Progenitor cell of endocrine pancreas (in vitro differentiated cells): ENCODE measurements around the gene PDCD5. TPM values are rescaled to one million over a fixed set of nuclear protein-coding genes. Genes with fewer than 3 reads are reported as not detected.

Experiments used
- DNase-seq: peaks from one replicate; pipeline ENCODE4 v3.0.0; 2021; ENCODE audit warnings: low spot score; ENCODE audit not compliant: unreplicated experiment
- H3K27ac Mint-ChIP-seq: 2 replicates; pipeline ENCODE4 v1.8.0; 2021; ENCODE audit warnings: mild to moderate bottlenecking, moderate library complexity, mixed read lengths
- H3K27me3 Mint-ChIP-seq: 2 replicates; pipeline ENCODE4 v1.8.0; 2021; ENCODE audit warnings: mixed read lengths
- H3K36me3 Mint-ChIP-seq: 2 replicates; pipeline ENCODE4 v1.8.0; 2022; ENCODE audit warnings: mixed read lengths; ENCODE audit not compliant: insufficient read depth
- H3K4me1 Mint-ChIP-seq: 2 replicates; pipeline ENCODE4 v1.8.0; 2021; ENCODE audit warnings: low read depth, mixed read lengths
- H3K4me3 Mint-ChIP-seq: 2 replicates; pipeline ENCODE4 v1.8.0; 2021; ENCODE audit warnings: low read depth, mild to moderate bottlenecking, moderate library complexity, mixed read lengths
- H3K9me3 Mint-ChIP-seq: 2 replicates; pipeline ENCODE4 v1.8.0; 2021; ENCODE audit warnings: low read depth, mixed read lengths
- total RNA-seq: library from RNA; stranded (reverse); gene quantifications from 2 replicates; pipeline ENCODE4 v1.2.1, GENCODE V29; 2021
- TF ChIP-seq, protein P1 (sequence below): fragments of 200-600 bp; sonication (generic); IDR thresholded peaks from one replicate; pipeline ENCODE4 v1.5.0; 2021; ENCODE audit warnings: antibody characterized with exemption, mild to moderate bottlenecking; ENCODE audit not compliant: unreplicated experiment

PDCD5 gene
- total RNA-seq, 1 donor from 2014 or later: 106 TPM

GRCh38 chr19:32615569-32615968 is 34.6 kb downstream of the PDCD5 start:
- H3K4me3 Mint-ChIP-seq: no peak overlapping the region
- H3K36me3 Mint-ChIP-seq: peaks cover 39% of the 10 kb centered on the region
- peaks cover 3% of the 10 kb centered on the region for H3K9me3 Mint-ChIP-seq
- no peaks in the 10 kb centered on the region for H3K4me1 Mint-ChIP-seq
- TF ChIP-seq, protein P1, sequence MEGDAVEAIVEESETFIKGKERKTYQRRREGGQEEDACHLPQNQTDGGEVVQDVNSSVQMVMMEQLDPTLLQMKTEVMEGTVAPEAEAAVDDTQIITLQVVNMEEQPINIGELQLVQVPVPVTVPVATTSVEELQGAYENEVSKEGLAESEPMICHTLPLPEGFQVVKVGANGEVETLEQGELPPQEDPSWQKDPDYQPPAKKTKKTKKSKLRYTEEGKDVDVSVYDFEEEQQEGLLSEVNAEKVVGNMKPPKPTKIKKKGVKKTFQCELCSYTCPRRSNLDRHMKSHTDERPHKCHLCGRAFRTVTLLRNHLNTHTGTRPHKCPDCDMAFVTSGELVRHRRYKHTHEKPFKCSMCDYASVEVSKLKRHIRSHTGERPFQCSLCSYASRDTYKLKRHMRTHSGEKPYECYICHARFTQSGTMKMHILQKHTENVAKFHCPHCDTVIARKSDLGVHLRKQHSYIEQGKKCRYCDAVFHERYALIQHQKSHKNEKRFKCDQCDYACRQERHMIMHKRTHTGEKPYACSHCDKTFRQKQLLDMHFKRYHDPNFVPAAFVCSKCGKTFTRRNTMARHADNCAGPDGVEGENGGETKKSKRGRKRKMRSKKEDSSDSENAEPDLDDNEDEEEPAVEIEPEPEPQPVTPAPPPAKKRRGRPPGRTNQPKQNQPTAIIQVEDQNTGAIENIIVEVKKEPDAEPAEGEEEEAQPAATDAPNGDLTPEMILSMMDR: no peak
- H3K27ac Mint-ChIP-seq: no peak overlapping the region
- no peak for DNase-seq
- H3K27me3 Mint-ChIP-seq: no peaks in the 10 kb centered on the region

- Mint-ChIP-seq H3K4me3 (no peak overlapping the region), H3K27ac (no peak overlapping the region), H3K36me3 (peaks cover 29% of the 10 kb centered on the region)
Measured at GRCh38 chr19:32619051-32619685, 38.2 kb downstream of the PDCD5 start.

DNA sequence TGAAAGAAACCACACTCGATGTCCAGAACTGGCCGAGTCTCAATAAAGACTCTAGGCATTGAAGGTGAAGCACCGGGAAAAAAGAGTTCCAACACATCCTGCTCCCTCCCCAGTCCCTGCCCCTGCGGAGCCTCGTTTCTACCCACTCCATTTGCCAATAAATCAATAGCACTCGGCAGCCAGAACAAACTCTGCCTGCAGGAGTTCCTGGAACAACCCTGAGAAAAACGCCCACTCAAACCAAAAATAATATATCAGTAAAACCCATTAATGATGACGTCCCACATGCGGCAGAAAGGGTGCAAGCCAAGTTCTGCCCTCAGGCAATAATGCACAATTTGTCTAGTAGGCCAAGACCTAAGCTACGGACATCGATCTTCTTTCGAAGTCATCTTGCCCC is 41.0 kb downstream of the PDCD5 start:
- H3K9me3 Mint-ChIP-seq: no peaks in the 10 kb centered on the region
- H3K27me3 Mint-ChIP-seq: no peaks in the 10 kb centered on the region
- H3K27ac Mint-ChIP-seq: peak overlapping the region; percentile 67
- TF ChIP-seq, protein P1: no peak
- H3K4me1 Mint-ChIP-seq: peaks cover 5% of the 10 kb centered on the region
- H3K4me3 Mint-ChIP-seq: no peak overlapping the region
- no peak for DNase-seq
- peaks cover 28% of the 10 kb centered on the region for H3K36me3 Mint-ChIP-seq

More at GRCh38 chr19:32619051-32619685, 38.2 kb downstream of the PDCD5 start:
- TF ChIP-seq, protein P1: no peak
- H3K4me1 Mint-ChIP-seq: peaks cover 5% of the 10 kb centered on the region
- no peak for DNase-seq
- H3K9me3 Mint-ChIP-seq: no peaks in the 10 kb centered on the region
- no peaks in the 10 kb centered on the region for H3K27me3 Mint-ChIP-seq

DNA sequence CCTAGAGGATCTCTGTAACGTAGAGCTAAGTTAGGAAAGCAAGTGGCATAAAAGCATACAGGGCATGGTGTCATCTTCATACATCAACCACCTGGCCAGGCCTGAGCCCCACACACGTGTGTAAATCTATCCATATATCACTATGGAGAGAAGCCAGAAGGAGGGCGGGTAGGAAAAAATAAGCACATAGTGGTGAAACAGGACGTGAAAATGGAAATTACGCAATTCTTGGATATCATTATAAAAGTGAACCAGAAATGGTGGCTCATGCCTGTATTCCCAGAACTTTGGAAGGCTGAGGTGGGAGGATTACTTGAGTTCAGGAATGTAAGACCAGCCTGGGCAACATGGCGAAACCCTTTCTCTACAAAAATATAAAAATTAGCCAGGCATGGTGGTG is 43.4 kb downstream of the PDCD5 start:
- Mint-ChIP-seq H3K36me3 (peaks cover 27% of the 10 kb centered on the region), H3K27ac (no peak overlapping the region), H3K27me3 (no peaks in the 10 kb centered on the region), H3K4me3 (no peak overlapping the region), H3K9me3 (no peaks in the 10 kb centered on the region), H3K4me1 (peaks cover 5% of the 10 kb centered on the region)
- TF ChIP-seq, protein P1: no peak
- DNase-seq: no peak

- peaks cover 24% of the 10 kb centered on the region for H3K36me3 Mint-ChIP-seq
- H3K9me3 Mint-ChIP-seq: no peaks in the 10 kb centered on the region
- TF ChIP-seq, protein P1: no peak
- H3K27ac Mint-ChIP-seq: no peak overlapping the region
- DNase-seq: no peak
- no peak overlapping the region for H3K4me3 Mint-ChIP-seq
- peaks cover 2% of the 10 kb centered on the region for H3K4me1 Mint-ChIP-seq
- H3K27me3 Mint-ChIP-seq: no peaks in the 10 kb centered on the region
Measured at GRCh38 chr19:32626969-32627368, 46.0 kb downstream of the PDCD5 start.
